OCI-LY3 (cell line): ENCODE data around the gene CCDC89.

Experiments used
- H2AFZ ChIP-seq: fragments of 200-600, 300-600 bp; shearing (Covaris generic); 2 replicates; pipeline ENCODE4 v1.6.0; 2014; ENCODE audit warnings: antibody characterized with exemption, low read depth, low read length
- H3K27ac ChIP-seq: fragments of 200-600, 300-600 bp; sonication (generic); 2 replicates; pipeline ENCODE4 v1.5.1; 2014; ENCODE audit warnings: mild to moderate bottlenecking, low read length, moderate library complexity, mixed read lengths
- H3K27me3 ChIP-seq: fragments of 200-600, 300-600 bp; sonication (generic); 2 replicates; pipeline ENCODE4 v1.6.1; 2014; ENCODE audit warnings: low read depth, low read length, mixed read lengths
- H3K36me3 ChIP-seq: fragments of 200-600, 300-600 bp; sonication (generic); replicated peaks from 2 replicates; pipeline ENCODE3; 2014; ENCODE audit warnings: low read depth, low read length, mixed read lengths
- H3K4me1 ChIP-seq: fragments of 300-600, 200-600 bp; sonication (generic); 2 replicates; pipeline ENCODE4 v1.6.1; 2014; ENCODE audit warnings: low read length, mixed read lengths
- H3K4me2 ChIP-seq: fragments of 200-600, 300-600 bp; sonication (generic); 2 replicates; pipeline ENCODE4 v1.6.1; 2014; ENCODE audit warnings: low read length, mixed read lengths
- H3K4me3 ChIP-seq: fragments of 300-600, 200-600 bp; sonication (generic); 2 replicates; pipeline ENCODE4 v1.5.1; 2014; ENCODE audit warnings: antibody characterized with exemption, mild to moderate bottlenecking, low read length, moderate library complexity
- H3K79me2 ChIP-seq: fragments of 300-600, 200-600 bp; shearing (Covaris generic); 2 replicates; pipeline ENCODE4 v1.6.1; 2014; ENCODE audit warnings: mild to moderate bottlenecking, low read length, mixed read lengths
- H3K9ac ChIP-seq: fragments of 300-600, 200-600 bp; shearing (Covaris generic); 2 replicates; pipeline ENCODE4 v1.6.0; 2014; ENCODE audit warnings: mild to moderate bottlenecking, low read length, moderate library complexity
- H3K9me3 ChIP-seq: fragments of 200-600, 300-600 bp; shearing (Covaris generic); 2 replicates; pipeline ENCODE4 v1.6.1; 2014; ENCODE audit warnings: low read length, mixed read lengths; ENCODE audit not compliant: insufficient read depth
- H4K20me1 ChIP-seq: fragments of 200-600, 300-600 bp; sonication (generic); 2 replicates; pipeline ENCODE4 v1.6.1; 2016; ENCODE audit warnings: low read length, mixed read lengths; ENCODE audit not compliant: insufficient read depth
- CTCF ChIP-seq: fragments of 200-600, 300-600 bp; sonication (generic); IDR thresholded peaks from 2 replicates; pipeline ENCODE4 v1.5.1; 2014; ENCODE audit warnings: antibody characterized with exemption, low read length, low read depth
- EZH2phosphoT487 ChIP-seq: fragments of 200-600 bp; shearing (Covaris generic); IDR thresholded peaks from 2 replicates; pipeline ENCODE4 v1.6.1; 2018; ENCODE audit warnings: antibody characterized with exemption, mixed run types, low read depth

CCDC89 gene

GRCh38 chr11:85718126-85718943 is 32.3 kb upstream of the CCDC89 start:
- H3K4me1 ChIP-seq = no peaks in the 10 kb centered on the region
- peaks cover 13% of the 10 kb centered on the region for H3K27me3 ChIP-seq
- H4K20me1 ChIP-seq = no peaks in the 10 kb centered on the region
- H3K27ac ChIP-seq = no peak overlapping the region
- no peaks in the 10 kb centered on the region for H3K36me3 ChIP-seq
- no peak overlapping the region for H2AFZ ChIP-seq
- H3K9me3 ChIP-seq = no peaks in the 10 kb centered on the region
- H3K4me3 ChIP-seq = no peak overlapping the region
- no peak overlapping the region for H3K9ac ChIP-seq
- no peak overlapping the region for H3K4me2 ChIP-seq
- TF ChIP-seq CTCF (no peak), EZH2phosphoT487 (no peak)
- no peaks in the 10 kb centered on the region for H3K79me2 ChIP-seq

GRCh38 chr11:85717429-85717828 is 31.4 kb upstream of the CCDC89 start:
- Histone ChIP-seq H3K9me3 (no peaks in the 10 kb centered on the region), H4K20me1 (no peaks in the 10 kb centered on the region), H3K27ac (no peak overlapping the region), H3K27me3 (peaks cover 13% of the 10 kb centered on the region), H2AFZ (no peak overlapping the region), H3K4me2 (no peak overlapping the region), H3K4me3 (no peak overlapping the region), H3K4me1 (no peaks in the 10 kb centered on the region), H3K79me2 (no peaks in the 10 kb centered on the region), H3K9ac (no peak overlapping the region), H3K36me3 (no peaks in the 10 kb centered on the region)
- TF ChIP-seq CTCF (no peak), EZH2phosphoT487 (no peak)

- no peaks in the 10 kb centered on the region for H4K20me1 ChIP-seq
- no peak overlapping the region for H3K9ac ChIP-seq
- H3K4me3 ChIP-seq = no peak overlapping the region
- no peaks in the 10 kb centered on the region for H3K27me3 ChIP-seq
- H3K9me3 ChIP-seq = no peaks in the 10 kb centered on the region
- TF ChIP-seq CTCF (no peak), EZH2phosphoT487 (no peak)
- H3K4me1 ChIP-seq = no peaks in the 10 kb centered on the region
- H2AFZ ChIP-seq = no peak overlapping the region
- no peak overlapping the region for H3K27ac ChIP-seq
- H3K4me2 ChIP-seq = no peak overlapping the region
- no peaks in the 10 kb centered on the region for H3K79me2 ChIP-seq
- H3K36me3 ChIP-seq = no peaks in the 10 kb centered on the region
Measured at GRCh38 chr11:85712953-85713352, 27.0 kb upstream of the CCDC89 start.

- no peaks in the 10 kb centered on the region for H3K36me3 ChIP-seq
Measured at GRCh38 chr11:85710917-85711316, 24.9 kb upstream of the CCDC89 start.

More at GRCh38 chr11:85710917-85711316, 24.9 kb upstream of the CCDC89 start:
- Histone ChIP-seq H3K4me1 (no peaks in the 10 kb centered on the region), H3K27me3 (no peaks in the 10 kb centered on the region; the same call in 1 of the 2 replicates), H3K9ac (no peak overlapping the region), H3K9me3 (no peaks in the 10 kb centered on the region), H3K27ac (no peak overlapping the region), H2AFZ (no peak overlapping the region), H3K4me2 (no peak overlapping the region), H3K79me2 (no peaks in the 10 kb centered on the region), H4K20me1 (no peaks in the 10 kb centered on the region), H3K4me3 (no peak overlapping the region)
- no peak for TF ChIP-seq EZH2phosphoT487
- no peak for TF ChIP-seq CTCF
